Fibroblast of lung (primary cell): Measurements from ENCODE around the gene EVX2.

Source experiments
- EZH2 ChIP-seq: IDR thresholded peaks from 2 replicates; pipeline ENCODE4 v1.5.1; 2012; ENCODE audit warnings: low read length, control low read depth, mild to moderate bottlenecking; ENCODE audit errors: missing control alignments
- TF ChIP-seq, protein P1 (sequence below), 2 donors: IDR thresholded peaks in 1 of 2; conservative IDR thresholded peaks in 1 of 2; 1 replicate in 1 of 2; 2 replicates in 1 of 2; pipeline ENCODE4 v1.5.1; 2011 to 2012; ENCODE audit warnings: low read length in 2 of 2, control low read depth in 1 of 2, inconsistent platforms in 1 of 2, low read depth in 1 of 2, mild to moderate bottlenecking in 1 of 2

DNA sequence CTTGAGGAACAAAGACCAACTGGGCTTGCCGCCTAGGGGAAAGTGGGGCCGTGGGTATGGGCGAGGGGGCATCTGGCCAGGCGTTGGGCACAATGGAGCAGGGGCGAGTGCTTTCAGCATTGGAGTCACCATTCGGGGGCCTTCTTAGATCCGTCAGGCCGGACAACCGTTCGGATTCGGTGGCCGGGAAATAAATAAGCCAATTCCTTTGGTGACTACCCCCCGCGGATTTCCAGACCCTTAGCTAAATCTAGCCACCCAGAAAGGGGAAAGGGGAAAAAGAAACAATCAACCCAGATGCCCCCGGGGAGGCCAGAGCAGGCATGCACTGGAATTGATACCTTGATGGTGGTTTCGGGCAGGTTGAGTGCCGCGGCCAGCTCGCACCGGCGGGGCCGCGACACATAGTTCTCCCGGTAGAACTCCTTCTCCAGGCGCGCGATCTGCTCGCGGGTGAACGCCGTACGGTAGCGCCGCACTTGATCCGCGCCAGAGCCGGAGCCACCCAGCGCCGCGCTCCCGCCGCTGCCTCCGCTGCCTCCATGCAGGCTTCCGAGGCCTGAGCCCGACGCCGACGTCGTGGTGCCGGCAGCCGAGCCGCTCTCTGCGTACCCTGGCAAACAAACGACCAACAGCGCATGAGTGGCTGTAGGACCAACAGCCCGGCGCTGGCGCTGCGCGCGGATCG lies 1.8 kb downstream of the EVX2 start:
- TF ChIP-seq, protein P1, sequence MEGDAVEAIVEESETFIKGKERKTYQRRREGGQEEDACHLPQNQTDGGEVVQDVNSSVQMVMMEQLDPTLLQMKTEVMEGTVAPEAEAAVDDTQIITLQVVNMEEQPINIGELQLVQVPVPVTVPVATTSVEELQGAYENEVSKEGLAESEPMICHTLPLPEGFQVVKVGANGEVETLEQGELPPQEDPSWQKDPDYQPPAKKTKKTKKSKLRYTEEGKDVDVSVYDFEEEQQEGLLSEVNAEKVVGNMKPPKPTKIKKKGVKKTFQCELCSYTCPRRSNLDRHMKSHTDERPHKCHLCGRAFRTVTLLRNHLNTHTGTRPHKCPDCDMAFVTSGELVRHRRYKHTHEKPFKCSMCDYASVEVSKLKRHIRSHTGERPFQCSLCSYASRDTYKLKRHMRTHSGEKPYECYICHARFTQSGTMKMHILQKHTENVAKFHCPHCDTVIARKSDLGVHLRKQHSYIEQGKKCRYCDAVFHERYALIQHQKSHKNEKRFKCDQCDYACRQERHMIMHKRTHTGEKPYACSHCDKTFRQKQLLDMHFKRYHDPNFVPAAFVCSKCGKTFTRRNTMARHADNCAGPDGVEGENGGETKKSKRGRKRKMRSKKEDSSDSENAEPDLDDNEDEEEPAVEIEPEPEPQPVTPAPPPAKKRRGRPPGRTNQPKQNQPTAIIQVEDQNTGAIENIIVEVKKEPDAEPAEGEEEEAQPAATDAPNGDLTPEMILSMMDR (conservative IDR thresholded peaks at IDR 0.05 in 1 of 2, IDR thresholded peaks at IDR 0.05 in 1 of 2; ENCODE audit: low read depth in 1 of 2, low read length in 2 of 2): no peak
- peak; percentile 83 for TF ChIP-seq EZH2
